CD1c-positive myeloid dendritic cell (primary cell): ENCODE data around the gene POLR2C.

Experiments
- DNase-seq: peaks from one replicate; pipeline ENCODE4 v3.0.0-alpha.2; 2016; ENCODE audit errors: extremely low spot score

Gene POLR2C

DNA sequence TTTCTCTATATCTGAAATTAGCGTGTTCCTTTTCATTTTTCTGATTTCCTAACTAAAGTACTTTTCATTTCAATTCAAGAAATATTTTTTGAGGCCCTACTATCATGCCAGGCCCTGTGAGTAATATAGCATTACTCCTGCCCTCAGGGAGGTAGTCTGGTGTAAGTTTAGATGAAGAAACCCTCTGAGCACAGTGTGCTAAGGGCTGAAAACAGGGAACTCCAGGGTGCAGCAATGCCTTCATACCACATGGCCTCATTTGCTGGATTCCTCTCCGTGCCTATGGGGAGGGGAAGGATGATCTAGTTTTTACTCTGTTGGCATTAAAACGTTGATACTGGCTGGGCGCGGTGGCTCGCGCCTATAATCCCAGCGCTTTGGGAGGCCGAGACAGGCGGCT lies 10.5 kb upstream of the POLR2C start:
- DNase-seq = no peak

- DNase-seq = peak; percentile 13
Observed at GRCh38 chr16:57462978-57463362, 491 bp downstream of the POLR2C start.

- no peak for DNase-seq
Observed at GRCh38 chr16:57464523-57464922, 2.0 kb downstream of the POLR2C start.

- no peak for DNase-seq
Observed at GRCh38 chr16:57468346-57468745, 5.9 kb downstream of the POLR2C start.

DNA sequence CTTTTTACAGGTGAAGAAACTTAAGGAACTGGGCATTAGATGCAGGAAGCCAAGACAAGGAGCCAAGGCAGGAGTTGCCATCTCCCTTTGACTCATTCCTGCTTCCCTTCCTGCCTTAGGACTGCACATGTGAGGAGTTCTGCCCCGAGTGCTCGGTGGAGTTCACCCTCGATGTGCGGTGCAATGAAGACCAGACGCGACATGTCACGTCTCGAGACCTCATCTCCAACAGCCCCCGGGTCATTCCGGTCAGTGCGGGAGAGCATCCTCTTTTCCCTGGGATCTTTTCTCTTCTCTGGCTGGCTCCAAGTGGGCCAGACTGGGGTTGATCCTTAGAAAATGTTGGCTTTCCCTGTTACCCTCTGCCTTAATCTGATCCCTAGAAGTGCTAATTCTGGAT lies 6.6 kb downstream of the POLR2C start:
- no peak for DNase-seq

DNA sequence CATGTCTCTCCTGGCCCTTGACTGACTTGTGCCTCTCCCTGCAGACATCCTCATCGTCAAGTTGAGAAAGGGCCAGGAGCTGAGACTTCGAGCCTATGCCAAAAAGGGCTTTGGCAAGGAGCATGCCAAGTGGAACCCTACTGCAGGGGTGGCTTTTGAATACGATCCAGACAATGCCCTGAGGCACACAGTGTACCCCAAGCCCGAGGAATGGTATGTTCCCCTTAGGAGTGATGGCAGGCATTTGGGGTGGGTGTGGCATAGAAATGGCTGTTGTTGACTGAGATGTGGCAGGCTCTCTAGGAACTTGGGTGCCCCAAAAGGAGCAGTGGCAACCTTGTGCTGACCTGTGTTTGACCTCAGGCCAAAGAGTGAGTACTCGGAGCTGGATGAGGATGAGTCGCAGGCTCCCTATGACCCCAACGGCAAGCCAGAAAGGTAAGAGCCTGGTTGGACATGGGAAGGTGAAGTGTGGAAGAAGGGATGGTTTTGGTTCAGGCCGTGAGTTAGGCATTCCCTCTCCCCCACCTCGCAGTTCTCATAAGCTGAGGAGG lies 7.5 kb downstream of the POLR2C start:
- no peak for DNase-seq

DNA sequence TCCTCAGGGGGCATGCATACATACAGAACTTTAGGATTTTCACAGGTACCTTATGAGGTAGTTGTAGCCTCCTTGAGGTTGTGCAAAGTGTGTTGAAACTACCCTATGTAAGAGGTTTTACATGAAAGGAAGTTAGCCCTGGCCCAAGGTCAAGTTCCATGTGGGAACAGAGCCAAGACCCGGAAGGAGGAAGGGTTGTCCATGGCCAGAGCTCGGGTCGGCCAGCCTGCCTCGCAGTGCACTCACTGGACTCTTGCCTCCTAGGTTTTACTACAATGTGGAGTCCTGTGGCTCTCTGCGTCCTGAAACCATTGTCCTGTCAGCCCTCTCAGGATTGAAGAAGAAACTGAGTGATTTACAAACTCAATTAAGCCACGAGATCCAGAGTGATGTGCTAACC lies 8.2 kb downstream of the POLR2C start:
- DNase-seq = peak; percentile 46

DNA sequence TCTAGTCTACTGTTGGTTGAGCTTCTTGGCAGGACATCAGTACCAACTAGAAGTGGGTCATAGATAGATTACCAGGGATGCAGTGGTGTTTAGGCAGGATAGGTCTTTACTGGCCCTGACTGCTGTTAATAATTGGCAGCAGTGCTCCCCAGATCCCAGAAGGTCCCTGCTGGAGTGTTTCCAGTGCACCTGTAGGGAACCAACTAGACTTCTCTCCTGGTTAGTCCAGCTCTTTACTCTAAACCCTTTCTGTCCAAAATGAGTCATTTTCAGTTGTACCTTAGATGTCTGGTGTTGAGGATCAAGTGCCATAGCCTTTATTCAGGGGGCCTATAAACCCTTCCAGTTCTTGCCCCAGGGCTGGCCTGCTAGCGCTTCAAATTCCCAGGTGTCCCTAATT lies 8.7 kb downstream of the POLR2C start:
- DNase-seq = no peak

DNA sequence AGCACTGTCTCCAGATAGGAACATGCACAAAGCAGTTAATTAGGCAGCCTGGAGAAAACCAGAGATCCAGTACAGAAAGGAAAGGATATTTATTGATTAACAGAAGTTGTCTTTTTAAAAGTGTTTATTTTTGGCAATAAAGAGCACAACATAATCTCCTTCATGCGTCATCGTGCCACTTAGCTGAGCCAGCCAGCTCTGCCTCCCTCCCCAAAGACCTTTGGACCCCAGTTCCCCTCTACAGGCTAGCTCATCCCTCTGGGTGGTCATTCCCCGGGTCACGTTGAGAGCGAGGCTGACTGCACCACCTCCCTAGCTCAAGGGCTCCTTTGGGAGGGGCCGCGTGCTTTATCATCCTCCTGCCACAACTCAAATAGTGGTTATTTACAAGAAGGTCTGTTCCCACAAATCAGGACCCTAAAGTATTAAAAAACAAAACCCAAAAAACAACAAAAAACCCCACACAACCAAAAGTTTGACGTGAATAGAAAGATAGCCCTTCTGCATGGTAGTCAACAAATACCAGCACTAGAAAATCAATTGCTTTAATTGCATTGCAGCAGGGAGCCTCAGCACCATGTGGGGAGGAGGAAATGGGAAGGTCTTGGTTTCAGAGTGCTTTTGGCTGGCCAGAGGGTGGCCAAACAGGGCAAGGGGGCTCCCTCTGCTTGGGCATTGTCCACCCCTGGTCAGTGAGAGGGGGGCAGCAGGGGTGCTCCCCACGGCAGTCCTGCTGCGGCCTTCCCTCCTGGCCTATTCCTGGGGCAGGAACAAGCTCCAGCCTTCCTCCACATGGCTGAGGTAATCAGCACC lies 9.6 kb downstream of the POLR2C start:
- DNase-seq = no peak

DNA sequence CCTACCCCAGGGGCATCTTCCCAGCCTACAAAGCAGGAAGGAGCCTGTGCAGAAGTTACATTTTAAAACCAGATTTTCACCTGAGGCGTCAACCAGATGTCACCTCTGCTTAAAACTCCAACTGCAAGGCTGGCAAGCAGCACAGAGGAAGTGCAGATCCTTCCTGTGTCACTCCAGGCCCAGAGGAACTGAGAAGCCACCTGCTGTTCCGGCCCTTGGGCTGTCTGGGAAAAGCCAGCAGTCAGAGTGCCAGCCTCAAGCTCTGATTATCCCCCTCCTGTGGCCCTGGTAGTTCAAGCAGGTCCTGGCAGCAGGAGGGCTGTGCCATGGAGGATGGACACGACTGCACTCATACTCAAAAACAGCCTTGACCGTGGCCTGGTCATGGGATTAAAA lies 10.2 kb downstream of the POLR2C start:
- peak; percentile 7 for DNase-seq

DNA sequence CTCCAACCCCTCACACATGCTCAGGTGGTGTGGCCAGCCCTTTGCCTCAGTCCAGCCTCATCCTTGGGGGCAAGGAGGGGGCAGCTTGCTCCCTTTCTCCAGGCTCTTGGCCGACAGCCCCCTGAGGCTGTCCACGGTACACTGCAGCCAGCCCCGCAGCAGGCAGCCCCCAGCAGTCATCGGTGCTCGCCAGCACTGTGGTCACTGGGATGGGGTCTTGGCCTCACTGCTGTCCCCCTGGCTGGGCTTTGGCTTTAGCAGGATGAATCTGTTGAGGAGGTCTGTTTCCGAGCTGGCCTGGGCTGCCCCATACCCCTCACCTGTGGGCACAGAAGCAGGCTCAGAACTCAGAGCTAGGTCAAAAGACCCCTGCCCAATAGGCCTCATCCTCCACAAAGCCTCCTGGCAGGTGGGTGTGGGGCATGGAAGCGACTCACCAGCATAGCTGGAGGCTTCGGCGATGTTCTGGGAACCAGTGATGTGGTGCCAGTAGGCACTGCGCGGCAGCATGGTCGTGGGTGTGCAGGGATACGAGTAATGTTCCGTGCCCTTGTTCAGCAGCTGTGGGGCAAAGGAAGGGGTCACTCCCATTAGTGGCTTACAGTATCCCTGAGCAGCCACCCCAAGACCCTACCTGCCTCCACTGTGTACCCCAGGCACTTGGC lies 10.8 kb downstream of the POLR2C start:
- DNase-seq = no peak

GRCh38 chr16:57473906-57474305 lies 11.4 kb downstream of the POLR2C start:
- no peak for DNase-seq

DNA sequence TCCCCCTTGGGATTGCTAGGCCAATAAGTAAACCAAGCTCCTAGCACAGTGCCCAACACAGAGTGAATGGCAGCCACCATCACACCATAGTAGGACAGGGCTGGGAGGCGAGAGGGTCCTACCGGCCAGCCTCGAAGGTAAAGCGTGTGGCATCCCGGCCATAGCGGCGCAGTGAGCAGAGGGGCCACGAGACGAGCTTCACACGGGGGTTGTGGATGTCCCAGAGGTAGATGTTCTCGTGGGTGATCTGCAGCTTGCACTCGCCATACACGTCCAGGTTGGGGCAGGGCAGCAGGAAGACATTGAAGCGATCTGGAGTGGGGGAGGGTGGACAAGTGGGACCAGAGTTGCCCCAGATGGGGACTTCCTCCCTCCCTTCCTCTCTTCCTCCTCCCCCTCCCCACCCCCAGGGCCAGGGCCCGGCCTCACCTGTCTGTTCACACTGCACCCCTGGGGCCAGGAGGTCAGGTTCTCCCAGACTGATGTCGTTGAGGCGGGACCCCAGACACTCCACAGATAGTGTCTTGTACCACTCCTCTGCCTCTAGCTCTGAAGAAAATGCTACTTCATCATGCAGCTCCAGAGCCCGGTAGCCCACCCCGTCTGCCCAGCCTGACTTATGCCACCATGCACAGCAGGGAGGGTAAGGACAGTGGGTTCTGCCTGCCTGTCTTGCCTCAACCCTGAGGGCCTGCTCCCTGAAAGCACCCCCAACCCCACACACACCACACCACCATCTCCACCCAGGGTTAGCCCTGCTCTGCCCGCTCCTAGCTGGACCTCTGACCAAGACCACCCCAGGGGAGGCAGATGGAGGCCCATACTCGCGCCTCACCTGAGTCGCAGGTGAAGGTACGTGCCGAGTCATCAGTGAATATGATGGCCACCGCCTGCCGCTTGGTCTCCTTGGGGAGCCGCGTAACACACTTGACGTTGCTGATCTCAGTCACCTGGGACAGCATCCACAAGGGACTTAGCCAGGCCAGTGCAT lies 12.5 kb downstream of the POLR2C start:
- no peak for DNase-seq

- peak; percentile 54 for DNase-seq
Observed at GRCh38 chr16:57475711-57476339, 13.3 kb downstream of the POLR2C start.

DNA sequence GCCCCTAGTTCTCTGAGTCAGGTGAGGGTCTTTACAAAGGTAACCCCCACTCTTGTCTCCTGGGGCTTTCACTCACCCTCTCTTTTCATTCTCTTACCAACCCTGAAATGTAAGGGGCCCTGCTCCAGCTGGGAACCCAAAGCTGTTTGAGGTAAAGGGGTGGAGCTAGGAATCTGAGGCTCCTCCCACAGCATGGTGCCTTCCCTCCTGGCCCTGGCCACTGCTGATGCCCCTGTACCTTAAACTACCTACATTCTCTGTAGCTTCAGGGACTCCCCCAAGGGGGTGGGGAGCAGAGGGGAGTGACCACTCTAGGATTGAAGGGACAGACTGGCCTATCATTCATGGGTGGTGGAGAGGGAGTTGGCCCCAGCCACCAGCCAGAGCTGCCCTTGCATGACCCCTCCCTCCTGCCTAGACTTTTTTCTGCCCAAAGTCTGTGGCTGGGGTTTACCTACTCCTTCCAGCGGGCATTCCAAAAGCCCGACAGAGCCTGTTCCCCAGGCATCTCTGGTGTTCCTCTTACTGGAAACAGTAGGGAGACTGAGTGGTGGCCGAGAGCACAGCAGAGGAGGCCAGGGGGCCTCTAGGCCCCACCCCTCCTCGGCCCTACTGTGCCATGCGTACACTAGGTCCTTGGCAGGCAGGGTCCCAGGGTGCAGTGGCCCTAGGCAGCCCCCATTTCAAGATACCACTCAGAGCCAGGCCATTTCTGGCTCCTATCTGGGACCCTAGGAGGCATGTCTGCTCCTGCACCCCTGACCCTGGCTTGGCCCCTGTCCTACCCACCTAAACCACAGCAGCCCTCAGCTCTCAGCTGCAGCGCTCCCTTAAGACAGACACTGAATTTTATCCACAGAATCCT lies 14.3 kb downstream of the POLR2C start:
- DNase-seq = no peak

GRCh38 chr16:57477531-57478202 lies 15.2 kb downstream of the POLR2C start:
- DNase-seq = no peak

- no peak for DNase-seq
Observed at GRCh38 chr16:57478396-57479204, 16.1 kb downstream of the POLR2C start.

DNA sequence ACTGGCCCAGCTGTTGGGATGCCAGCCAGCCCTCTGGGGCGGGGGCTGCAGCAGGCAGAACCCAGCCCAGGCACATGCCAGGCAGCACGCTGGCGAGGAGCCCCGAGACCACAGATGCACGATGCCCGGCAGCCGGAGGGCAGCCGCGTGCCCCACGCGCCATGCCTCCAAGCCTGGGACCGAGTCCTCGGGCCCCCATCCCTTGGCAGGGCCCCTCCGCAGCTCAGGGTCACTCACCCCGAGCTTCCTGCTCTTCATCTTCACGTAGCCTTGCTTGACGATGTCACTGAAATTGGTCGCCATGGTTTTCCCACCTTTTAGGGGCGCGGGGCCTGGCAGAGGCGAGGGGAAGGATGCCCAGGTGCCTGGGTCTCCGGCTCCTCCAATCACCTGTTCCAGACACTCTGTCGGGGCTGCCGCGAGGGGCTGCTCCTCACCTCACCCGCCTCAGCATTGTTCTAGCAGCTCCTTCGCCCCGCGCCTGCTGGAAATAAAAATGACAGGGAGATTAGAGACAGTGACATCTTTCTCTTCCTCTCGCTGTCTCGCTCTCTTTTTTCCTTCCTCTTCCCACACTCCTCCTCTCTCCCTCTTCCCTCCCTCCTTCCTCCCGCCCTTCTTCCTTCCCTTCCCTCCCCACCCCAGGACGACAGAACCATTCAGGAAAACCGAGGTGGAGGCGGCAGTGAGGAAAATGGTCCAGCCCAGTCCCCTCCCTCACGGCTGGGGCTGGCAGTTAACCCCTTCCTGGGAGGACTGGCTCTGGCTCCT lies 16.9 kb downstream of the POLR2C start:
- DNase-seq = no peak
